Suprapubic skin (tissue), 3 donors: ENCODE measurements around the gene NMRK1.

Experiments used
- EP300 ChIP-seq: sonication (generic); formaldehyde crosslinking; IDR thresholded peaks from one replicate; pipeline ENCODE4 v1.6.1; 2017; ENCODE audit warnings: antibody characterized with exemption
- POLR2A ChIP-seq, 2 donors: fragments of 450-650 bp; IDR thresholded peaks; one replicate each; pipeline ENCODE4 v1.6.1; 2017; ENCODE audit warnings: antibody characterized with exemption in 2 of 2, mild to moderate bottlenecking in 2 of 2, moderate library complexity in 2 of 2
- TF ChIP-seq, protein P1 (sequence below), 2 donors: fragments of 200-600 bp in 1 of 2; fragments of 450-650 bp in 1 of 2; sonication (generic) in 1 of 2; IDR thresholded peaks; one replicate each; pipeline ENCODE4 v1.5.1; 2016 to 2019; ENCODE audit warnings: antibody characterized with exemption in 2 of 2, mild to moderate bottlenecking in 1 of 2, moderate library complexity in 1 of 2

GRCh38 chr9:75061169-75061568 is 26.8 kb downstream of the NMRK1 start:
- TF ChIP-seq, protein P1, sequence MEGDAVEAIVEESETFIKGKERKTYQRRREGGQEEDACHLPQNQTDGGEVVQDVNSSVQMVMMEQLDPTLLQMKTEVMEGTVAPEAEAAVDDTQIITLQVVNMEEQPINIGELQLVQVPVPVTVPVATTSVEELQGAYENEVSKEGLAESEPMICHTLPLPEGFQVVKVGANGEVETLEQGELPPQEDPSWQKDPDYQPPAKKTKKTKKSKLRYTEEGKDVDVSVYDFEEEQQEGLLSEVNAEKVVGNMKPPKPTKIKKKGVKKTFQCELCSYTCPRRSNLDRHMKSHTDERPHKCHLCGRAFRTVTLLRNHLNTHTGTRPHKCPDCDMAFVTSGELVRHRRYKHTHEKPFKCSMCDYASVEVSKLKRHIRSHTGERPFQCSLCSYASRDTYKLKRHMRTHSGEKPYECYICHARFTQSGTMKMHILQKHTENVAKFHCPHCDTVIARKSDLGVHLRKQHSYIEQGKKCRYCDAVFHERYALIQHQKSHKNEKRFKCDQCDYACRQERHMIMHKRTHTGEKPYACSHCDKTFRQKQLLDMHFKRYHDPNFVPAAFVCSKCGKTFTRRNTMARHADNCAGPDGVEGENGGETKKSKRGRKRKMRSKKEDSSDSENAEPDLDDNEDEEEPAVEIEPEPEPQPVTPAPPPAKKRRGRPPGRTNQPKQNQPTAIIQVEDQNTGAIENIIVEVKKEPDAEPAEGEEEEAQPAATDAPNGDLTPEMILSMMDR (IDR thresholded peaks at IDR 0.05), result no peak
- TF ChIP-seq POLR2A (IDR thresholded peaks at IDR 0.05) (no peak), EP300 (no peak)
